Activated CD4-positive, alpha-beta memory T cell treated with anti-CD3 and anti-CD28 coated beads for 36 hours (primary cell): Measurements from ENCODE around the gene AP2A1. TPM values are rescaled to one million over a fixed set of nuclear protein-coding genes. Genes with fewer than 3 reads are reported as not detected.

Experiments
- CTCF ChIA-PET: fragments of 350-600 bp; sonication (Branson Sonifier 250); formaldehyde crosslinking; loops from one replicate; lab custom pipeline; 2021; ENCODE audit warnings: antibody characterized with exemption, inconsistent platforms; lab: Charles Lee
- POLR2A ChIA-PET: fragments of 350-600 bp; sonication (Branson Sonifier 250); formaldehyde crosslinking; loops from one replicate; lab custom pipeline; 2021; ENCODE audit warnings: antibody characterized with exemption; lab: Charles Lee
- DNase-seq: peaks from one replicate; pipeline ENCODE4 v3.0.0-alpha.2; 2020
- H3K27ac Mint-ChIP-seq: one replicate; pipeline ENCODE4 v1.8.0; 2021; ENCODE audit warnings: mixed read lengths
- H3K27me3 Mint-ChIP-seq: one replicate; pipeline ENCODE4 v1.8.0; 2021; ENCODE audit warnings: mixed read lengths
- H3K36me3 Mint-ChIP-seq: one replicate; pipeline ENCODE4 v1.8.0; 2021; ENCODE audit warnings: mixed read lengths
- H3K4me1 Mint-ChIP-seq: one replicate; pipeline ENCODE4 v1.8.0; 2021; ENCODE audit warnings: low read depth, mixed read lengths
- H3K4me3 Mint-ChIP-seq: one replicate; pipeline ENCODE4 v1.8.0; 2021; ENCODE audit warnings: mild to moderate bottlenecking, mixed read lengths
- H3K9me3 Mint-ChIP-seq: one replicate; pipeline ENCODE4 v1.8.0; 2021; ENCODE audit warnings: mixed read lengths
- intact Hi-C: fragments of 100-400 bp; cut with micrococcal nuclease; formaldehyde crosslinking; loops from one replicate; pipeline ENCODE4 v1.15.1; 2023
- total RNA-seq, 2 experiments: library from RNA; stranded (reverse); gene quantifications; one replicate each; pipeline ENCODE4 v1.2.3, GENCODE V29; 2021

Gene AP2A1
- total RNA-seq, 2 experiments from 2014 or later = 86.0 to 88.4 TPM

DNA sequence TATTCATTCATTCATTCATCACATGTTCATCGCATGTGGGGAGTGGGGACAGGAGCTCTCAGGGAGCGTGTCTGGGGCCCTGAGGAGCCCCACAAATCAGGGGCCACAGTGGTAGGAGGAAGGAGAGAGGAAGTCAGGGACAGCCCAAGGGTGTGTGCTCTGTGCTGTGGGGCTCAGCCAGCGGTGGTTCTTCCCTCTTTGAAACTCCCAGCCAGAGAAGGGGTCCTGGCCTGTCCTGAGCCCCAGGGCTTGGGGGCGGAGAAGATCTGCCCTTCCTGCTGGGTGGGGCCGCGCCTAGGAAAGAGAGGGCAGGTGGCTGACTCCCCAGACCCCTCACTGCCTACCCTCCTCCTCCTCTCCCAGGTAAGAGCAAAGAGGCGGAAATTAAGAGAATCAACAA, 14.6 kb downstream of the AP2A1 start:
- H3K36me3 Mint-ChIP-seq = peaks cover 25% of the 10 kb centered on the region
- no peak overlapping the region for H3K4me3 Mint-ChIP-seq
- H3K4me1 Mint-ChIP-seq = peaks cover 1% of the 10 kb centered on the region
- H3K27me3 Mint-ChIP-seq = no peaks in the 10 kb centered on the region
- DNase-seq = no peak
- no peak overlapping the region for H3K27ac Mint-ChIP-seq
- intact Hi-C loops = no loop called here
- ChIA-PET POLR2A (no interaction called here), CTCF (no interaction called here)
- H3K9me3 Mint-ChIP-seq = no peaks in the 10 kb centered on the region

DNA sequence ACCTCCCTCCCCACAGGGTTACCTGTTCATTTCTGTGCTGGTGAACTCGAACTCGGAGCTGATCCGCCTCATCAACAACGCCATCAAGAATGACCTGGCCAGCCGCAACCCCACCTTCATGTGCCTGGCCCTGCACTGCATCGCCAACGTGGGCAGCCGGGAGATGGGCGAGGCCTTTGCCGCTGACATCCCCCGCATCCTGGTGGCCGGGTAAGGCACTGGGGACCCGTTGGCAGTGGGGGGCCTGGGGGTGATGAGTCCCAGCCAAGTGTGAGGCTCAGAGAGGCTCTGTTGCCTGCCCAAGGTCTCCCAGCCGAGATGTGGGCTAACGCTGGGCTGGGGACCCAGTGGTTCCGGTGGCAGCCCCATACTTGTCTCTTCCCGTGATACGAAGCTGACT, 15.7 kb downstream of the AP2A1 start:
- Mint-ChIP-seq H3K4me3 (no peak overlapping the region), H3K27me3 (no peaks in the 10 kb centered on the region), H3K4me1 (no peaks in the 10 kb centered on the region), H3K9me3 (no peaks in the 10 kb centered on the region), H3K36me3 (peaks cover 30% of the 10 kb centered on the region), H3K27ac (no peak overlapping the region)
- DNase-seq = no peak
- POLR2A ChIA-PET = no interaction called here
- intact Hi-C loops = no loop called here
- CTCF ChIA-PET = no interaction called here

DNA sequence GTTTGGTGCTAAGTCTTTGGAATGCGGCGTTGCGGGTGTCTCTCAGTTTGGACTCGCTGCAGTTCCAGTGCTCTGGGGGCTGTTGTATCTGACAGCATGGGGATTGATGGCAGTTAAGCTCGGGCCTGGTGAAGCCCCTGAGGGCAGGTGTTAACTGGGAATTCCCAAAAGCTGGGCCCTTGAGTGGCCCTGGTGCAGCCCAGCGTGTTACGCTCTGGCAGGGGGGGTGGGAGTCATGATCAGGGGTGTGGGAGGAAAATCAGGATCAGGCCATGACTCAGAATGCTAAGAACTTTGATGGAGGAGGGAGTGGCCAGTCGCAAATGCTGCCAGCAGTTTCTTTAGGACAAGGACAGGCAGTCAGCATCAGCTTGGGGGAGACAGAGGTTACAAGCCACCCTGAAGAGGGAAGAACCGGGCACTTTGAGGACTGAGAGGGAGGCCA, 19.6 kb downstream of the AP2A1 start:
- Mint-ChIP-seq H3K4me3 (no peak overlapping the region), H3K9me3 (no peaks in the 10 kb centered on the region), H3K27me3 (no peaks in the 10 kb centered on the region), H3K4me1 (no peaks in the 10 kb centered on the region), H3K36me3 (peaks cover 31% of the 10 kb centered on the region), H3K27ac (no peak overlapping the region)
- DNase-seq = no peak
- ChIA-PET CTCF (no interaction called here), POLR2A (interaction anchor here (0.5 kb wide), 1 partner anchor 182 kb away, joined by 4 read pairs; no protein-coding TSS in a partner anchor)
- intact Hi-C loops = no loop called here

DNA sequence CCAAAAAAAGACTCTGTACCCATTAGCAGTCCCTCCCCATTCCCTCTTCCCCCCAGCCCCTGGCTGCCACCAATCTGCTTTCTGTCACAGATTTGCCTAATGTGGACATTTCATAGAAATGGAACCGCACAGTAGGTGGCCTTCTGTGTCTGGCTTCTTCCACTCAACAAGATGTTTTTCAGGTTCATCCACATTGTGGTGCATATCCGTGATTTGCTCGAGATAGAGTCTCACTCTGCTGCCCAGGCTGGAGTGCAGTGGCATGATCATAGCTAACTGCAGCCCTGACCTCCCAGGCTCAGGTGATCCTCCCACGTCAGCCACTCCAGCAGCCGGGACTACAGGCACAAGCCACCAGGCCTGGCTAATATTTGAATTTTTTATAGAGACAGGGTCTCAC, 20.9 kb downstream of the AP2A1 start:
- Mint-ChIP-seq H3K4me1 (no peaks in the 10 kb centered on the region), H3K36me3 (peaks cover 31% of the 10 kb centered on the region), H3K27ac (no peak overlapping the region), H3K9me3 (no peaks in the 10 kb centered on the region), H3K27me3 (no peaks in the 10 kb centered on the region), H3K4me3 (no peak overlapping the region)
- CTCF ChIA-PET = no interaction called here
- POLR2A ChIA-PET = no interaction called here
- no peak for DNase-seq
- intact Hi-C loops = no loop called here

DNA sequence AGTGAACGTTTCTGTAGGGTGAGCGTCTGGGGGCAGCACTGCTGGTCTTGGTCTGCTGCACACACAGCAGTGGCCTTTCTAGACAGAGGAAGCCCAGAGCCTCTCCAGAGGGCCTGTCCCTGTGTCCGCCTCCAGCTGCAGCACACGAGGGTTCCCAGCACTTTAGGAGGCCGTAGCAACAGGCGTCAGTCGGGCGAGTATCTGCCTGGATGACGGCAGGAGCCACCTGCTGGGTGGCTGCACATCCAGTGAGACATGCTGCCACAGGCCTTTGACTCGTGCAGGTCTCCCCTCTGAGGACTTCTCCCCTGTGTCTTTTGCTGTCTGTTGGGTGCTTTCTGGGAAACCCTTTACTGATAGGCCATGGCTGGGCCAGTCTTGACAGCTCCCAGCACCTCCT, 22.1 kb downstream of the AP2A1 start:
- intact Hi-C loops = no loop called here
- POLR2A ChIA-PET = no interaction called here
- CTCF ChIA-PET = no interaction called here
- Mint-ChIP-seq H3K9me3 (no peaks in the 10 kb centered on the region), H3K27me3 (no peaks in the 10 kb centered on the region), H3K4me3 (no peak overlapping the region), H3K4me1 (peaks cover 4% of the 10 kb centered on the region), H3K36me3 (peaks cover 29% of the 10 kb centered on the region), H3K27ac (no peak overlapping the region)
- DNase-seq = no peak

DNA sequence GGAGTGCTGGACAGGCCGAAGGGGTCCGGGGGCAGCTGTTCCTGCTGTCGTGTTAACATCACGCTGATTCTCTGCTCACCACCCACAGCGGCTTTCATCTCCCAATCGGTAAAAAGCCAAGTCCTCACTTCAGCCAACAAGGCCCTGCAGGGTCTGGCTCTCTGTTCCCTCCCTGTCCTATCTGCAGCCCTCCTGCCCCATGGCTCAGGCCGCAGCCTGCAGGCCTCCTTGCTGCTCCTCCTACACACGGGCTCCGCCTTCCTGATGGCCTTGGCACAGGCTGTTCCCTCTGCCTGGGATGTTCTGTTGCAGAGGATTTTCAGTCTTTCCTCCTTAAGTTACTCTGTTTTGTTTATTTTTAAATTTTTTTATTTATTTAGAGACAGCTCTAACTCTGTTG, 24.1 kb downstream of the AP2A1 start:
- no peaks in the 10 kb centered on the region for H3K9me3 Mint-ChIP-seq
- peaks cover 31% of the 10 kb centered on the region for H3K36me3 Mint-ChIP-seq
- intact Hi-C loops = no loop called here
- H3K27ac Mint-ChIP-seq = no peak overlapping the region
- DNase-seq = no peak
- POLR2A ChIA-PET = no interaction called here
- CTCF ChIA-PET = no interaction called here
- H3K4me3 Mint-ChIP-seq = no peak overlapping the region
- H3K4me1 Mint-ChIP-seq = peaks cover 4% of the 10 kb centered on the region
- H3K27me3 Mint-ChIP-seq = no peaks in the 10 kb centered on the region

DNA sequence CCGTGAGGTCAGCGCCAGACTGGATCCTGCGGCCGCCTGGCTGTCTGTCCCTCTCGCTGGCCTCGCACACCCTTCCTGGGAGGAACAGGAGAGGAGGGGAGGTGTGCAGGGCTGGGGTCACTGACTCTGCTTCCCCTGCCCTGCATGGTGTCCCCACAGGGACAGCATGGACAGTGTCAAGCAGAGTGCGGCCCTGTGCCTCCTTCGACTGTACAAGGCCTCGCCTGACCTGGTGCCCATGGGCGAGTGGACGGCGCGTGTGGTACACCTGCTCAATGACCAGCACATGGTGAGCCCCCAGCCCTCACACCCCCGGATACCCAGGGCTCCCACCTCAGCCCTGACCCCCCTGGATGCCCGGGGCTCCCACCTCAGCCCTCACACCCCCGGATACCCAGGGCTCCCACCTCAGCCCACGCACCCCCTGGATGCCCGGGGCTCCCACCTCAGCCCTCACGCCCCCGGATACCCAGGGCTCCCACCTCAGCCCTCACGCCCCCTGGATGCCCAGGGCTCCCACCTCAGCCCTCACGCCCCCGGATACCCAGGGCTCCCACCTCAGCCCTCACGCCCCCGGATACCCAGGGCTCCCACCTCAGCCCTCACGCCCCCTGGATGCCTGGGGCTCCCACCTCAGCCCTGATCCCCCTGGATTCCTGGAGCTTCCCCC, 25.1 kb downstream of the AP2A1 start:
- no peak for DNase-seq
- H3K27me3 Mint-ChIP-seq = no peaks in the 10 kb centered on the region
- H3K36me3 Mint-ChIP-seq = peaks cover 32% of the 10 kb centered on the region
- CTCF ChIA-PET = interaction anchor here (0.6 kb wide), 1 partner anchor 19 kb away, joined by 3 read pairs; no protein-coding TSS in a partner anchor
- H3K4me3 Mint-ChIP-seq = no peak overlapping the region
- POLR2A ChIA-PET = no interaction called here
- peaks cover 4% of the 10 kb centered on the region for H3K4me1 Mint-ChIP-seq
- no peaks in the 10 kb centered on the region for H3K9me3 Mint-ChIP-seq
- intact Hi-C loops = no loop called here
- H3K27ac Mint-ChIP-seq = no peak overlapping the region

DNA sequence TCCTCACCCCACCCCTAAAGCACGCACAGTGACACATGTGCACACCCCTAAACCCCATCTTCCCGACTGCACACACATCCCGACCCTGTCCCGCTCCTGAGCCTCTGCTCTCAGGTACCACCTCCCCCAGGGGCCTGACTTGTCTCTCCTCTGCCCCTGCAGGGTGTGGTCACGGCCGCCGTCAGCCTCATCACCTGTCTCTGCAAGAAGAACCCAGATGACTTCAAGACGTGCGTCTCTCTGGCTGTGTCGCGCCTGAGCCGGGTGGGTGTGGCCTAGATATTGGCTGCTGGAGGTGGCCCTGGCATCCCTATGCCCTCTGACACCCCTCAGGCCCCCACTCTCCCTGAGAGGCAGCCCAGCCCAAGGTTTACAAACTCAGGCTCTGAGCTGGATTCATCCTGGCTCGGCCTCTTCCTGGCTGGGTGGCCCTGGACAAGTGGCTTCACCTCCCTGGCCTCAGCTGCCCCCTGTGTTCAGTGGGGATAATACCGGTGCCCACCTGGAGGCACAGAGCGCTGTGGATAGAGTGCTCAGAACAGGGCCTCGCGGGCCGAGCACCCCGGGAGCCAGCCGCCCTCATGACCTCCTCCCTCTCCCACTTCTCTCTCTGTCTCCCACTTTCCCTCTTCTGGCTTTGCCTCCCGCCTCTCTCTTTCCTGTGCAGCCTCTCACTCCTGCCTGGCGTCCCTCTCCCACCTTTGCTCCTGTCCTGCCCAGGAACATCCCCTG, 26.2 kb downstream of the AP2A1 start:
- ChIA-PET CTCF (interaction anchor here (0.6 to 1.2 kb wide), 3 partner anchors 7 to 18 kb away, joined by 3 to 4 read pairs (median 3); no protein-coding TSS in a partner anchor), POLR2A (no interaction called here)
- no peak for DNase-seq
- intact Hi-C loops = no loop called here
- Mint-ChIP-seq H3K4me1 (peaks cover 4% of the 10 kb centered on the region), H3K27me3 (no peaks in the 10 kb centered on the region), H3K4me3 (no peak overlapping the region), H3K36me3 (peaks cover 27% of the 10 kb centered on the region), H3K27ac (peak overlapping the region; percentile 16), H3K9me3 (no peaks in the 10 kb centered on the region)

DNA sequence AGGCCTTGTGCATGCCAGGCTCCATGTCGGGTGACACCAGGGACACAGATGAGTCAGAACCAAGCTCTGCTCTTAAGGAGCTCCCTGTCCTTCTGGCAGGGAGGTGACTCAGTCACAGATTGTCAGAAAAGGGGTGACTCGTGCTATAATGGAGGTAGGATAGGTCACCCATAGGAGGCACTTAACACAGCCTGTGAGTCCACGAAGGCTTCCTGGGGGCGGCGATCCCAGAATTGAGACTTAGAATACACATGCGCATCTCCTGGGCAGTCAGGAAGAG, 26.7 kb downstream of the AP2A1 start:
- Mint-ChIP-seq H3K36me3 (peaks cover 29% of the 10 kb centered on the region), H3K27ac (peak overlapping the region; percentile 16), H3K9me3 (no peaks in the 10 kb centered on the region), H3K27me3 (no peaks in the 10 kb centered on the region), H3K4me1 (peaks cover 4% of the 10 kb centered on the region), H3K4me3 (no peak overlapping the region)
- DNase-seq = peak; percentile 37
- POLR2A ChIA-PET = no interaction called here
- CTCF ChIA-PET = interaction anchor here (0.8 to 1.2 kb wide), 2 partner anchors 8 to 11 kb away, joined by 3 to 4 read pairs; no protein-coding TSS in a partner anchor
- intact Hi-C loops = no loop called here

DNA sequence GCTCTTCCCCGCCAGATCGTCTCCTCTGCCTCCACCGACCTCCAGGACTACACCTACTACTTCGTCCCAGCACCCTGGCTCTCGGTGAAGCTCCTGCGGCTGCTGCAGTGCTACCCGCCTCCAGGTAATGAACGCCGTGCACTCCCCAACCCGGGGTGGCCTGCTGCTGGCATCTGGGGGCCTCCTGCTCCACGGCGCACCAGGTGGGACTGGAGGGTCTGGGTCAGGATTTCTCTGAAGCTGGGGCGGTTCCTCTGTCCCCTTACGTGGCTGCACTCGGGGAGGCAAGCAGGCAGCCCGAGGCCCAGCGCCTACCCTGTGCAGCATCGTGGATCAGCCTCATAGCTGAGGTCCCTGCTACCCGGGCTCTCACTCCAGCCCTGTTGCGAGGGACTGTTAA, 28.8 kb downstream of the AP2A1 start:
- DNase-seq = no peak
- intact Hi-C loops = no loop called here
- Mint-ChIP-seq H3K27me3 (no peaks in the 10 kb centered on the region), H3K4me1 (peaks cover 4% of the 10 kb centered on the region), H3K27ac (no peak overlapping the region), H3K4me3 (no peak overlapping the region), H3K9me3 (no peaks in the 10 kb centered on the region), H3K36me3 (peaks cover 40% of the 10 kb centered on the region)
- ChIA-PET POLR2A (no interaction called here), CTCF (no interaction called here)

DNA sequence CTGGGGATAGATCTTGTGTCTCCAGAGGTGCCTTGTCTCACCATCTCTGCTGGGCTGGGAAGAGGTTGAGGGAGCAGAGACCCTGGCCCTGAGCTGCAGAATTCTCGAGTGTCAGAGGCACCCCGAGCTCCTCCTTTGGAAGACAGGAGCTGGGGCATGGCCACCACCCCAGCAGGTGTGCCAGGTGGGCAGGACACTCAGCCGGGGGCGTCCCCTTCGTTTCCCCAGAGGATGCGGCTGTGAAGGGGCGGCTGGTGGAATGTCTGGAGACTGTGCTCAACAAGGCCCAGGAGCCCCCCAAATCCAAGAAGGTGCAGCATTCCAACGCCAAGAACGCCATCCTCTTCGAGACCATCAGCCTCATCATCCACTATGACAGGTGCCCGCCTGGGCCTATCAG, 31.8 kb downstream of the AP2A1 start:
- DNase-seq = no peak
- Mint-ChIP-seq H3K36me3 (peaks cover 42% of the 10 kb centered on the region), H3K27me3 (no peaks in the 10 kb centered on the region), H3K9me3 (no peaks in the 10 kb centered on the region), H3K27ac (no peak overlapping the region), H3K4me3 (no peak overlapping the region), H3K4me1 (peaks cover under 1% of the 10 kb centered on the region)
- POLR2A ChIA-PET = no interaction called here
- CTCF ChIA-PET = interaction anchor here (0.9 kb wide), 1 partner anchor 15 kb away, joined by 3 read pairs; the partner anchor contains the start of gene FUZ
- intact Hi-C loops = no loop called here

DNA sequence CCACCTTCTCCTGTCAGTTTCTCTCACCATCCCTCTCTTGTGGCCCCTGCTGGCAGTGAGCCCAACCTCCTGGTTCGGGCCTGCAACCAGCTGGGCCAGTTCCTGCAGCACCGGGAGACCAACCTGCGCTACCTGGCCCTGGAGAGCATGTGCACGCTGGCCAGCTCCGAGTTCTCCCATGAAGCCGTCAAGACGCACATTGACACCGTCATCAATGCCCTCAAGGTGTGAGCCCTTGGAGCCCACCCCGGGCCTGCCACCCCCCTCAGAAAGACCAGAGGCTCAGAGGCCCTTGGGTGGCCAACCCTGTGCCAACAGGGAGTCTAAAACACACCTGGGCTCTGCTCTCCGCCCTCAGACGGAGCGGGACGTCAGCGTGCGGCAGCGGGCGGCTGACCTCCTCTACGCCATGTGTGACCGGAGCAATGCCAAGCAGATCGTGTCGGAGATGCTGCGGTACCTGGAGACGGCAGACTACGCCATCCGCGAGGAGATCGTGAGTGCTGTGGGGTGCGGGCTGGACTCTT, 32.5 kb downstream of the AP2A1 start:
- ChIA-PET POLR2A (no interaction called here), CTCF (interaction anchor here (0.9 kb wide), 1 partner anchor 14 kb away, joined by 3 read pairs; the partner anchor contains the start of gene FUZ)
- H3K4me1 Mint-ChIP-seq = no peaks in the 10 kb centered on the region
- no peaks in the 10 kb centered on the region for H3K27me3 Mint-ChIP-seq
- intact Hi-C loops = no loop called here
- H3K36me3 Mint-ChIP-seq = peaks cover 41% of the 10 kb centered on the region
- H3K9me3 Mint-ChIP-seq = no peaks in the 10 kb centered on the region
- no peak overlapping the region for H3K27ac Mint-ChIP-seq
- no peak overlapping the region for H3K4me3 Mint-ChIP-seq
- DNase-seq = no peak
